Activated CD4-positive, alpha-beta T cell treated with anti-CD3 and anti-CD28 coated beads for 36 hours (primary cell): ENCODE data around the gene LHFPL2. TPM values are rescaled to one million over a fixed set of nuclear protein-coding genes. Genes with fewer than 3 reads are reported as not detected.
"Not testable (repeated sequence)": the region's sequence is repeated elsewhere in the genome, so short reads cannot be mapped to it uniquely, and the experiment has no call there.

Experiments used
- ATAC-seq: fragments of 200-7000 bp; cut with Tn5 transposase; one replicate; pipeline ENCODE4 v1.10.0; 2021; ENCODE audit warnings: mild to moderate bottlenecking, moderate library complexity
- CTCF ChIA-PET: fragments of 350-600 bp; sonication (Branson Sonifier 250); formaldehyde crosslinking; loops from one replicate; lab custom pipeline; 2021; ENCODE audit warnings: antibody characterized with exemption; lab: Charles Lee
- POLR2A ChIA-PET: fragments of 350-600 bp; sonication (Branson Sonifier 250); formaldehyde crosslinking; loops from one replicate; lab custom pipeline; 2021; ENCODE audit warnings: antibody characterized with exemption, inconsistent platforms; lab: Charles Lee
- DNase-seq: peaks from one replicate; pipeline ENCODE4 v3.0.0-alpha.2; 2020
- H3K27ac Mint-ChIP-seq: one replicate; pipeline ENCODE4 v1.8.0; 2021; ENCODE audit warnings: mixed read lengths
- H3K27me3 Mint-ChIP-seq: one replicate; pipeline ENCODE4 v1.8.0; 2021; ENCODE audit warnings: mixed read lengths
- H3K36me3 Mint-ChIP-seq: one replicate; pipeline ENCODE4 v1.8.0; 2021; ENCODE audit warnings: low read depth, mixed read lengths
- H3K4me1 Mint-ChIP-seq: one replicate; pipeline ENCODE4 v1.8.0; 2021; ENCODE audit warnings: mixed read lengths
- H3K4me3 Mint-ChIP-seq: one replicate; pipeline ENCODE4 v1.8.0; 2021; ENCODE audit warnings: mild to moderate bottlenecking, moderate library complexity, mixed read lengths
- H3K9me3 Mint-ChIP-seq: one replicate; pipeline ENCODE4 v1.8.0; 2021; ENCODE audit warnings: low read depth, mixed read lengths
- intact Hi-C, 2 experiments: fragments of 100-400 bp; cut with DNase I in 1 of 2; cut with micrococcal nuclease in 1 of 2; formaldehyde crosslinking; loops; one replicate each; pipeline versions ENCODE4 v1.14.2 to v1.15.1; 2022 to 2024; cut with DNase I, micrococcal nuclease
- total RNA-seq, 2 experiments: library from RNA; stranded (reverse); gene quantifications; one replicate each; pipeline ENCODE4 v1.2.3, GENCODE V29; 2021

LHFPL2 gene
- total RNA-seq, 2 experiments from 2014 or later: 0.14 to 0.21 TPM

DNA sequence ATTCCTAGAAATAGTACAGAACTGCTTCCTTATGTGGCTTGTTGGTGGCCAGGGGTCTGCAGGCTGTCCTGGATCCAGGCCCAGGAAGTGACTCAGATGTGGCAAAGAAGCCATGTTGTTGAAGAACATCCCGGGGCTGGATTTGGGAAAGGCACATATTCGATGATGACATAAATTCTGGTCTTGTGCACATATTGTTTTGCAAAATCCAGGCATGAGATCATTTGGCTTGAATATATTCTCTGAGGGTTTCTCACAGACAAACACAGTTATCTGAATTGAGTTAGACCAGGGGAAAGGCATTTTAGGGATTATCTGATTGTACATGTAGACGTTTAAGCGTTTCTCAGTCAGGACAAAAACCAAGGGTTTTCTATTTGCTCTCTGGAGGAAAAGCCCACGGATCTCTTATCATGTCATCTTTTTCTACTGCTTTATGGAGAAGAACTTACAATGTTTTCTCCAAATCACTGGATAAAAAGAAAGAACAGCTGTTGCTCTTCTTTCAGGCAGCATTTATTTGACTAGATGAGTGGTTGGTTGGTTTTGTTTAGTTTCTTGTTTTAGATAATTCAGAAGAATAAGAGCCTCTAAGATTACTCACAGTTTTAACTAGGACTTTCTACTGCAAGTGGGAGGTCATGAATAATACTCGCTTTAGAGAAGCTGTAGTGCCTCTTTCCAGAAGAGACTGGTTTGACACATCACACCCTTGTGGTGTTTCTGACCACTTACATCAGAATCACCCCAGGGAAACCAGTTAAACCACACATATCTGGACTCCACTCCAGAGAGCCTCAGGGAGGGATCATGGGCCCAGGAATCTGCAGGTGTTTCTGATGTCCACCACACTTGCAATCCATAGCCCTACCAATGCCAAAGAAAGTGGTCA, 29.5 kb upstream of the LHFPL2 start:
- H3K27me3 Mint-ChIP-seq: peaks cover 11% of the 10 kb centered on the region
- ChIA-PET POLR2A (no interaction called here), CTCF (no interaction called here)
- no peaks in the 10 kb centered on the region for H3K9me3 Mint-ChIP-seq
- DNase-seq: no peak
- H3K4me1 Mint-ChIP-seq: no peaks in the 10 kb centered on the region
- no peak overlapping the region for H3K4me3 Mint-ChIP-seq
- no peak overlapping the region for H3K27ac Mint-ChIP-seq
- H3K36me3 Mint-ChIP-seq: no peaks in the 10 kb centered on the region
- ATAC-seq: peak; percentile 42
- intact Hi-C loops: no loop called here

DNA sequence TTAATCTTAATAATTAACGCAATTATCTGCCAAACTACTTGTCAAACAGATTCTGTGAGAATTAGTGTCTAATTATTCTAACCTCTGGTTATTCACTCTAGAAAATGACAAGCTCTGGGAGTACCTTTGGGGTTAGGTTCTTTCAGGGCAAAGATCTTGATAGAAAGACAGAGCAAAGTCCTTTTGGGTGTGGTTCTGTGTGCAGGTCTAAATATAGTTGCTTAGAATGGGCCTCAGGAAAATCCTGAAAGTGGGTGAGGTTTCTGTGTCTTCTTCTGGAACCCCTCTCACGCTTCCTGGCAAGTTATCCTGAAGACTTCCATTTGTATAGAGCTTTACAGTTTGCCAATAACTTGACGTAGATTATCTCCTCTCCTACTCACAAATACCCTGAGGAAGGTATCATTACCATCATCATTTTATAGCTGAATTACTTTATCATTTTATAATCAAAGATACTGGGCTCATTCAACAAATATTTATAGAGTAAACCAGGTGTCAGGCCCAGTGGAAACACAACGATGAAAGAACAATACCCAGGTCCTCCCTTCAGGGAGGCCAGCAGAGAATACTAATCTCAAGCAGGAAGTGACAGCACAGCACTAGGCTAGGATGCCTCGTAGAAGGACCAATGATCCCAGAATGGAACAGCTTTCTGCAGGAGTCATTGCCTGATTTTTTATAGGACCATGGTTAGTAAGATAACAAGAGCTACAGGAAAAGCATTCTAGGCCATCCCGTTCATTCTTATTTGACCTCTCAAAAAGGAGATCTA, 27.6 kb upstream of the LHFPL2 start:
- Mint-ChIP-seq H3K27ac (no peak overlapping the region), H3K36me3 (no peaks in the 10 kb centered on the region), H3K4me1 (no peaks in the 10 kb centered on the region), H3K27me3 (peaks cover 9% of the 10 kb centered on the region), H3K9me3 (no peaks in the 10 kb centered on the region), H3K4me3 (no peak overlapping the region)
- no peak for DNase-seq
- no peak for ATAC-seq
- intact Hi-C loops: no loop called here
- ChIA-PET CTCF (no interaction called here), POLR2A (no interaction called here)

DNA sequence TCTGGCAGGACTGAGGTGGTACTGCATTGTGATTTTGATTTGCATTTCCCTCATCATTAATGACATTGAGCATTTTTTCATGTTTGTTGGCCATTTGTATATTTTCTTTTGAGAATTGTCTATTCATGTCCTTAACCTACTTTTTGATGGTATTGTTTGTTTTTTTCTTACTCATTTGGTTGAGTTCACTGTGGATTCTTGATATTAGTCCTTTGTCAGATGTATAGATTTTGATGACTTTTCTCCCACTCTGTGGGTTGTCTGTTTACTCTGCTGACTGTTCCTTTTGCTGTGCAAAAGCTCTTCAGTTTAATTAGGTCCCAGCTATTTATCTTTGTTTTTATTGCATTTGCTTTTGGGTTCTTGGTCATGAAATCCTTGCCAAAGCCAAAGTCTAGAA, 25.3 kb upstream of the LHFPL2 start:
- CTCF ChIA-PET, intact Hi-C loops, H3K9me3 Mint-ChIP-seq, DNase-seq, H3K27ac Mint-ChIP-seq, H3K36me3 Mint-ChIP-seq, ATAC-seq, POLR2A ChIA-PET, H3K27me3 Mint-ChIP-seq, H3K4me1 Mint-ChIP-seq, H3K4me3 Mint-ChIP-seq: not testable (repeated sequence)

DNA sequence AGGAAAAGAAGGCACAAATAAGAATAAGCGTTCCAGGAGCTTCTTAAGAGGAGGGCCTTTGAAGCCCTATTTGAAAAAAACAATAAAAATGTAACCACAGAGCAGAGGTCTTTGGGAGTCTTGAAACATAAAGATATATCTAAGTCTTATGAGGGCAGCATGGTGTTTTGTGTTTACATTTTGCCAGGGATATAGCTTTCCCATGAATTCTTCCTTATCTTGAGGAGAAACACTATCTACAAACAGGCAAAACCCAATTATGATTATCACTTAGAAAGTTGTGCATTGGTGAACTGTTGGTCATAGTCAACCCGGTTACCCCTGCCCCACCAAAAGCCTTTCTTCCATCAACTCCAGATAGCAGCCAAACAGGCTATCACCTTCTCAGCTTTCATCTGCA, 23.6 kb upstream of the LHFPL2 start:
- POLR2A ChIA-PET: no interaction called here
- no peak overlapping the region for H3K4me3 Mint-ChIP-seq
- intact Hi-C loops: no loop called here
- no peaks in the 10 kb centered on the region for H3K9me3 Mint-ChIP-seq
- CTCF ChIA-PET: no interaction called here
- no peaks in the 10 kb centered on the region for H3K4me1 Mint-ChIP-seq
- no peak for ATAC-seq
- H3K27me3 Mint-ChIP-seq: peaks cover 15% of the 10 kb centered on the region
- no peak for DNase-seq
- H3K36me3 Mint-ChIP-seq: no peaks in the 10 kb centered on the region
- H3K27ac Mint-ChIP-seq: no peak overlapping the region

DNA sequence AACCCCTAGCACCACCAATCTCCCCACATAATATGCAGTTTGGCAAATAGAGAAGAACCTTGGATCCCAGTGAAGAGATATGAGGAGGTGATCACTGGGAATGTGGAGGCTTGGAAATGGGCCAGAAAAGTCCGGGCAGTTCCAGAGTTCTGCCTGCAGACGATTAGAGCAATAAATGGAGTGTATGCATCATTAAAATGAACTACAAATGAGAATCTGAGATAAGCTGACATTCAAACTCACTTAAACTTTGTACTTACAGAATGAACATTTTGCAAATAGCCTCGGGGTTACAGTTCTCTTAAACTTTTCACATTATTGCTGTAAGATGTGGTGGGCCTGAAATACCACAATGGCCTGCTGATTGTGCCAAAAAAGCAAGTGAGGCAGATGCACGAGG, 23.0 kb upstream of the LHFPL2 start:
- ATAC-seq (no peak), DNase-seq (no peak)
- no peak overlapping the region for H3K4me3 Mint-ChIP-seq
- intact Hi-C loops: no loop called here
- no peaks in the 10 kb centered on the region for H3K9me3 Mint-ChIP-seq
- no peak overlapping the region for H3K27ac Mint-ChIP-seq
- H3K36me3 Mint-ChIP-seq: no peaks in the 10 kb centered on the region
- ChIA-PET CTCF (no interaction called here), POLR2A (no interaction called here)
- peaks cover 16% of the 10 kb centered on the region for H3K27me3 Mint-ChIP-seq
- H3K4me1 Mint-ChIP-seq: no peaks in the 10 kb centered on the region

DNA sequence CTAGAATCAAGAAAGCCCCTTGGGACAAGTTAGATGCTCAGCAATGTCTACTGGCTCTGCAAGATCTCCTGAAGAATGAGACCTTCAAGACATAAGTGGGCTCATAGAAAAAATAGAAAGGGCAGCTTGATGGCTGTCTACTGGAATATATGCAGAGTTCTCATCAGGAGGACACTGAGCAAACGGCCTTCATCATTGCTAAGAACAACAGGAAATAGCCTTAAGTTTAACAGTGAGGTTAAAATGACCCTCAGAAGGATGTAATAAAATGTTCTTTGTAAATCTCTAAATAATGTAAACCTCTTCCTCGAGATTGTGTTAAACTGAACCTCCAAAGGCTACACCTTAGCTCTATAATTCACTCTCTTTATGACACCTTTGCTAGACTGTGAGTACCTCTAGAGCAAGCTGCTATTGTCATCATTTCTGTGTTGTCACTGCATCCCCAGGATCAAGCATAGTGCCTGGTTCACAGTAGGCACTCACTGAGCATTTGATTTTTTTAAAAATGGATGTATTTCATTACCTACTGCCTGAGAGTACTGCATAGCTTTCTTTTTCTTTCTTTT, 22.2 kb upstream of the LHFPL2 start:
- H3K27me3 Mint-ChIP-seq: peaks cover 17% of the 10 kb centered on the region
- H3K9me3 Mint-ChIP-seq: no peaks in the 10 kb centered on the region
- intact Hi-C loops: no loop called here
- no peak overlapping the region for H3K27ac Mint-ChIP-seq
- CTCF ChIA-PET: no interaction called here
- no peak for ATAC-seq
- H3K4me3 Mint-ChIP-seq: no peak overlapping the region
- no peaks in the 10 kb centered on the region for H3K36me3 Mint-ChIP-seq
- no peak for DNase-seq
- H3K4me1 Mint-ChIP-seq: no peaks in the 10 kb centered on the region
- POLR2A ChIA-PET: no interaction called here

DNA sequence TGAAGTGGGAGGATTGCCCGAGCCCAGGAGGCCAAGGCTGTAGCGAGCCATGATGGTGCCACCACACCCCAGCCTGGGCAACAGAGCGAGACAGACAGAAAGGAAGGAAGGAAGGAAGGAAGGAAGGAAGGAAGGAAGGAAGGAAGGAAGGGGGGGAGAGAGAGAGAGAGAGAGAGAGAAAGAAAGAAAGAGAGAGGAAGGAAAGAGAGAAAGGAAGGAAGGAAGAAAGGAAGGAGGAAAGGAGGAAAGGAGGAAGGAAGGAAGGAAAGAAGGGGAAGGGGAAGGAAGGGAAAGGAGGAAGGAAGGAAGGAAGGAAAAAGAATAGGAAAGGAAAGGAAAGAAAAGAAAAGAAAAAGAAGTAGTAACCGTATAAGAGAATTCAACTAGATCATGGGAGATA, 20.8 kb upstream of the LHFPL2 start:
- H3K9me3 Mint-ChIP-seq: no peaks in the 10 kb centered on the region
- no peaks in the 10 kb centered on the region for H3K4me1 Mint-ChIP-seq
- DNase-seq: no peak
- peaks cover 19% of the 10 kb centered on the region for H3K27me3 Mint-ChIP-seq
- POLR2A ChIA-PET: no interaction called here
- CTCF ChIA-PET: interaction anchor here (0.7 kb wide), 1 partner anchor 49 kb away, joined by 3 read pairs; no protein-coding TSS in a partner anchor
- no peak overlapping the region for H3K4me3 Mint-ChIP-seq
- no peaks in the 10 kb centered on the region for H3K36me3 Mint-ChIP-seq
- intact Hi-C loops: no loop called here
- H3K27ac Mint-ChIP-seq: no peak overlapping the region
- ATAC-seq: no peak

DNA sequence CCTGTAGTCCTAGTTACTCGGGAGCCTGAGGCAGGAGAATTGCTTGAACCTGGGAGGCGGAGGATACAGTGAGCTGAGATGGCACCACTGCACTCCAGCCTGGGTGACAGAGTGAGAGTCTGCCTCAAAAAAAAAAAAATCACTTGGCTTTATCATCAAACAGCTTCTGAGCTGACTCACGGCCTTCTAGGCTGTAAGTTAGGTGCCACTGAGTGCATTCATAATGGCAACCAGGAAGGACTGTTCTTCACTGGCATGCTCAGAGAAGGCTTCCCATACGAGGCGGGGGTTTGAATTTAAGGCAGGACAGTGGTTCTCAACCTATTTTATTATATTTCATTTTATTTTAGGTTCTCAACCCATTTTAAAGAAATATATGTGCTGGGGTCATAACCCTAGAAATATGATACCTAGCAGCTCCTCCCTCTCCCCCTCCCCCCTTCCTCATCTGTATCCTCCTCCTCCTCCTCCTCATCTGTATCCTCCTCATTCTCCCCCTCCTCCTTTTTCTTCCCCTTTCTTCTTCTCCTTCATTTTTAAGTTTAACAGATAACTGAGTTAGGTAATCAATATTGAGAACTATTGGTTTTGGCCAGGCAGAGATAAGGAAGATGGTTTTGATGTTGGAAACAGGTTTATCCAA, 19.0 kb upstream of the LHFPL2 start:
- H3K4me1 Mint-ChIP-seq: no peaks in the 10 kb centered on the region
- H3K27ac Mint-ChIP-seq: no peak overlapping the region
- CTCF ChIA-PET: no interaction called here
- intact Hi-C loops: no loop called here
- H3K9me3 Mint-ChIP-seq: no peaks in the 10 kb centered on the region
- peaks cover 10% of the 10 kb centered on the region for H3K27me3 Mint-ChIP-seq
- POLR2A ChIA-PET: no interaction called here
- no peak for ATAC-seq
- no peak overlapping the region for H3K4me3 Mint-ChIP-seq
- no peaks in the 10 kb centered on the region for H3K36me3 Mint-ChIP-seq
- no peak for DNase-seq

DNA sequence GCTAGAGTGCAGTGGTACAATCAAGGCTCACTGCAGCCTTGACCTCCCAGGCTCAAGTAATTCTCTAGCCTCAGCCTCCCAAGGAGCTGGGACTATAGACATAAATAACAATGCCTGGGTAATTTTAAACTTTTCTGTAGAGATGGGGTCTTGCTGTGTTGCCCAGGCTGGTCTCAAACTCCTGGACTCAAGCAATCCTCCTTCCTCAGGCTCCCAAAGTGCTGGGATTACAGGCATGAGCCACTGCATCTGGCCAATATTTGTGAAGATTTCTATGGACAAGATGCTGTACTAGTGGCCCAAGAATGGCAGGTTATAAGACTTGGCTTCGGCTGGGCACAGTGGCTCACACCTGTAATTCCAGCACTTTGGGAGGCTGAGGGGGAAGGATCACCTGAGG, 18.4 kb upstream of the LHFPL2 start:
- POLR2A ChIA-PET, H3K27ac Mint-ChIP-seq, H3K9me3 Mint-ChIP-seq, H3K36me3 Mint-ChIP-seq, DNase-seq, intact Hi-C loops, H3K4me3 Mint-ChIP-seq, CTCF ChIA-PET, H3K4me1 Mint-ChIP-seq, ATAC-seq: not testable (repeated sequence)
- H3K27me3 Mint-ChIP-seq: peaks cover 10% of the 10 kb centered on the region

DNA sequence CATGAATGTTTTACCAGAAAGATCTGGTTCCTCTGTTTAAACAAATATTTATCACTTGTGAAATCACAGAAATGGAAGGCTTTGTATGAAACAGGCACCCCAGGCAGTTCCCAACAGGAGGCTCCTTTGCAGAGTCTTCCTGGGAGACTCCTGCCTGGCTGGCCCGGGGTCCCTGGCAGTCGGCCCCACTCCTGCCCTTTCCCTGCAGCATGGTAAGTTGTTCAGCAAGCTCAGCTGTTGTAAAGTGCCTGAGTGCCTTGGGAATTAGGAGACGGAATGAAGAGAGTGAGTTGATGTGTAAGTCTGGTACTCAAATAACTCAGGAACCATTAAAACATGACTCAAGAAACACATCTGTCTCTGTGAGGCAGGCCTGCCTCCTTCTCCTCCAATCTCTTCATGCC, 17.5 kb upstream of the LHFPL2 start:
- no peak for ATAC-seq
- DNase-seq: no peak
- Mint-ChIP-seq H3K9me3 (no peaks in the 10 kb centered on the region), H3K27me3 (peaks cover 13% of the 10 kb centered on the region), H3K27ac (no peak overlapping the region), H3K4me1 (no peaks in the 10 kb centered on the region), H3K4me3 (no peak overlapping the region), H3K36me3 (no peaks in the 10 kb centered on the region)
- CTCF ChIA-PET: interaction anchor here (0.6 kb wide), 1 partner anchor 468 kb away, joined by 3 read pairs; no protein-coding TSS in a partner anchor
- POLR2A ChIA-PET: no interaction called here
- intact Hi-C loops: no loop called here

DNA sequence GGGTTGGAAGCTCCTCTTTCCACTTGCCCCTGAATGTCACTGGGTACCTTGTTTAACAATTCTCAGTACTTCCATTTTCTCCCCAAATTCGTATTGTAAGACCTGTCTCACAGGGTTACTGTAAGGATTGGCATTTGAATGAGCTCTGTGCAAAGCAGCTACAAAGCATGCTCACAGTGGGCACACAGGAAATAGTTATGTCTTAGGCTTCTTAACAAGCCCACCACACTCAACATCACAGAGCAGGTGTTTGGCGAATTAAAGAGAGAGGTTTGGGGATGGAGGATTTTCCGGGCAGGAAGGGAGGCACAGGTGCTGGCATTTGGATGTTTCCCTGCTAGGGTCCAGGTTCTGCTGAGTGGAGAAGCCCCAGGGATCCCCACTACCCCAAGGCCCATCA, 17.0 kb upstream of the LHFPL2 start:
- ATAC-seq: no peak
- intact Hi-C loops: no loop called here
- CTCF ChIA-PET: no interaction called here

More for the DNA sequence above, 17.0 kb upstream of the LHFPL2 start:
- no peak for DNase-seq
- Mint-ChIP-seq H3K4me3 (no peak overlapping the region), H3K27me3 (peaks cover 13% of the 10 kb centered on the region), H3K36me3 (no peaks in the 10 kb centered on the region), H3K27ac (no peak overlapping the region), H3K9me3 (no peaks in the 10 kb centered on the region), H3K4me1 (no peaks in the 10 kb centered on the region)
- POLR2A ChIA-PET: no interaction called here
